Erythroblast (primary cell): Measurements from ENCODE around the gene NCEH1.
"Not testable (repeated sequence)": the region's sequence is repeated elsewhere in the genome, so short reads cannot be mapped to it uniquely, and the experiment has no call there.

Experiments
- GATA1 ChIP-seq: IDR thresholded peaks from 2 replicates; pipeline ENCODE4 v1.6.1; 2011; ENCODE audit warnings: low read depth, mild to moderate bottlenecking, control low read depth, low read length, moderate library complexity
- POLR2A ChIP-seq: IDR thresholded peaks from 2 replicates; pipeline ENCODE4 v1.6.1; 2011; ENCODE audit warnings: mild to moderate bottlenecking, low read length

DNA sequence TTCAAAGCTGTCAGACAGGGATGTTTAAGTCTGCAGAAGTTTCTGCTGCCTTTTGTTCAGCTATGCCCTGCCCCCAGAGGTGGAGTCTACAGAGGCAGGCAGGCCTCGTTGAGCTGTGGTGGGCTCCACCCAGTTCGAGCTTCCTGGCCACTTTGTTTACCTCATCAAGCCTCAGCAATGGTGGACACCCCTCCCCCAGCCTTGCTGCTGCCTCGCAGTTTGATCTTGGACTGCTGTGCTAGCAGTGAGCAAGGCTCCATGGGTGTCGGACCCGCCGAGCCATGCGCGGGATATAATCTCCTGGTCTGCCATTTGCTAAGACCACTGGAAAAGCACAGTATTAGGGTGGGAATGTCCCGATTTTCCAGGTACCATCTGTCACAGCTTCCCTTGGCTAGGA is 45.4 kb downstream of the NCEH1 start:
- TF ChIP-seq POLR2A, GATA1: not testable (repeated sequence)
